ENCODE measurements around the gene KRTAP16-1. TPM values are rescaled to one million over a fixed set of nuclear protein-coding genes. Genes with fewer than 3 reads are reported as not detected.

The KRTAP16-1 gene
- total RNA-seq, 1 experiment from 2014 or later, result not detected

DNA sequence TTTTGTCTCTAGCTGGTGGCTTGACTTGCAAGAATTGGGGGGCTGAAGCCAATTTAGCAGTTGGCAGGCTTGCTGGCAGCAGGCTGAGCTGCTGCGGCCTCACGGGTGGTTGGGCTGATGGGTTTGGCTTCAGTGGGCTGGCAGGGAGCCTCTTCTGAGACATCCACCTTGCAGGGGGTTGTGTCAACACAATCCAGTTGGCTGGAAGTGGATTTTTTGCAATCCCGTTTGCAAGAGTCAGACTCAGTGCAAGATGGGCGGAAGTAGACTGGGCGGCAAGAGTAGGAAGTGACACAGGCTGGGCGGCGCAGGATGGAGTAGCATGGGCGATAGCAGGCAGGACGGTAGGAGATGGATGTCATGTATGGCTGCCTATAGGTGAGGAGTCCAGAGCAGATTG, 1.5 kb downstream of the KRTAP16-1 start:
- BruUV-seq (replicated peaks), result no TSS peak

DNA sequence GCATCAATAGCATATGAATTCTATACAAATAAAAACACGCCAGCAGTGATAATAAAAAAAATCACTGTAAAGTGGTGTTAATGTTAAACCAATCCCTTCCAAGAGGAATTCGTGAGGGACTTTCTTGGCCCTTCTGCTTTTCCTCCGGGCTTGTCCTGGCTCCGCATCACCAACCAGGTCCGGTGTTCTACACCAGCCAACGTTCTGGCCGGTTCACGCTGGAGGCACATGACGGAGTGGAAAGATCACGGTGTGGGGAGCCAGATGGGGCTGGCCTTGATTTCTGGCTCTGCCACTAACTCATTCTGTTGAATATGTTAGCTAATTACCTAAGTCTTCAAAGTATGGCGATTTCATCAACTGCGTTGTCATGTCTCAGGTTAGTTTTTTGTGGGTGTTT, 5.0 kb downstream of the KRTAP16-1 start:
- BruUV-seq (replicated peaks), result no TSS peak
- CTCF ChIA-PET, result no interaction called here
- Histone ChIP-seq H3K4me2 (no peak overlapping the region), H3K9me2 (ENCODE audit: insufficient read depth) (no peaks in the 10 kb centered on the region), H3K4me1 (replicated peaks; ENCODE audit: insufficient read depth) (no peaks in the 10 kb centered on the region), H3K4me3 (no peak overlapping the region), H4K20me1 (ENCODE audit: insufficient read depth) (no peaks in the 10 kb centered on the region), H3K9me3 (ENCODE audit: insufficient read depth, low read depth) (no peaks in the 10 kb centered on the region), H2AFZ (no peak overlapping the region), H3K27ac (no peak overlapping the region), H3K36me3 (ENCODE audit: low read depth) (no peaks in the 10 kb centered on the region), H3K27me3 (ENCODE audit: insufficient read depth, low read depth) (no peaks in the 10 kb centered on the region), H3K79me2 (ENCODE audit: low read depth) (no peaks in the 10 kb centered on the region), H3F3A (ENCODE audit: insufficient read depth, low read depth) (no peaks in the 10 kb centered on the region)
- TF ChIP-seq, protein P1, sequence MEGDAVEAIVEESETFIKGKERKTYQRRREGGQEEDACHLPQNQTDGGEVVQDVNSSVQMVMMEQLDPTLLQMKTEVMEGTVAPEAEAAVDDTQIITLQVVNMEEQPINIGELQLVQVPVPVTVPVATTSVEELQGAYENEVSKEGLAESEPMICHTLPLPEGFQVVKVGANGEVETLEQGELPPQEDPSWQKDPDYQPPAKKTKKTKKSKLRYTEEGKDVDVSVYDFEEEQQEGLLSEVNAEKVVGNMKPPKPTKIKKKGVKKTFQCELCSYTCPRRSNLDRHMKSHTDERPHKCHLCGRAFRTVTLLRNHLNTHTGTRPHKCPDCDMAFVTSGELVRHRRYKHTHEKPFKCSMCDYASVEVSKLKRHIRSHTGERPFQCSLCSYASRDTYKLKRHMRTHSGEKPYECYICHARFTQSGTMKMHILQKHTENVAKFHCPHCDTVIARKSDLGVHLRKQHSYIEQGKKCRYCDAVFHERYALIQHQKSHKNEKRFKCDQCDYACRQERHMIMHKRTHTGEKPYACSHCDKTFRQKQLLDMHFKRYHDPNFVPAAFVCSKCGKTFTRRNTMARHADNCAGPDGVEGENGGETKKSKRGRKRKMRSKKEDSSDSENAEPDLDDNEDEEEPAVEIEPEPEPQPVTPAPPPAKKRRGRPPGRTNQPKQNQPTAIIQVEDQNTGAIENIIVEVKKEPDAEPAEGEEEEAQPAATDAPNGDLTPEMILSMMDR (conservative IDR thresholded peaks at IDR 0.05), result no peak
- TF ChIP-seq EZH2 (IDR thresholded peaks at IDR 0.05; ENCODE audit: low read depth), result no peak
- DNase-seq, result no peak
- intact Hi-C loops (cut with micrococcal nuclease; ENCODE audit: unreplicated experiment), result no loop called here
- POLR2A ChIA-PET (ENCODE audit: unreplicated experiment), result no interaction called here

More for the DNA sequence above, 1.5 kb downstream of the KRTAP16-1 start:
- Histone ChIP-seq H4K20me1 (ENCODE audit: insufficient read depth) (no peaks in the 10 kb centered on the region), H3K4me1 (replicated peaks; ENCODE audit: insufficient read depth) (no peaks in the 10 kb centered on the region), H3F3A (ENCODE audit: insufficient read depth, low read depth) (no peaks in the 10 kb centered on the region), H3K9me3 (ENCODE audit: insufficient read depth, low read depth) (no peaks in the 10 kb centered on the region), H3K27ac (no peak overlapping the region), H2AFZ (no peak overlapping the region), H3K9me2 (ENCODE audit: insufficient read depth) (no peaks in the 10 kb centered on the region), H3K4me2 (no peak overlapping the region), H3K79me2 (ENCODE audit: low read depth) (no peaks in the 10 kb centered on the region), H3K27me3 (ENCODE audit: insufficient read depth, low read depth) (no peaks in the 10 kb centered on the region), H3K36me3 (ENCODE audit: low read depth) (no peaks in the 10 kb centered on the region), H3K4me3 (no peak overlapping the region)
- ChIA-PET POLR2A (ENCODE audit: unreplicated experiment) (no interaction called here), CTCF (no interaction called here)
- DNase-seq, result no peak
- intact Hi-C loops (cut with micrococcal nuclease; ENCODE audit: unreplicated experiment), result no loop called here
- TF ChIP-seq EZH2 (IDR thresholded peaks at IDR 0.05; ENCODE audit: low read depth), result no peak
- TF ChIP-seq, protein P1 (conservative IDR thresholded peaks at IDR 0.05), result no peak

DNA sequence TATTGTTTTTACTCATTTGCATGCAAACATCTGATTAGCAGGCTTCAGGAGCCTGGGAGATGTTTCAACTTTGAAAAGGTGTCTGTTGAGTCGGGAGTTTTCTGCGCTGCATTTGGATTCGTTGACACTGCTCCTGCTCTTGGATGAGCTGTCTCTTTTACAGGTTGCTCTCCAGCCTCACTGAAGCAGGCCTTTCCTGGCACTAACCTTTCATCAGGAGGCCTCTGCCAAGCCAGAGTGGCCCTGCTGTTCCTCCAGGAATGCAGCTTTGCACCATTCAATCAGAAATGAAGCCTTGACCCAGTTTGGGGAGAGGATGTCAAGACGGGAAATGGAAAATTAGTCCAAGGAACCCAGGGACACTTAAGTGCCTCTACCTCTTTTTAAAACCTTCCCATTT, 6.1 kb downstream of the KRTAP16-1 start:
- Histone ChIP-seq H2AFZ (no peak overlapping the region), H3K79me2 (ENCODE audit: low read depth) (no peaks in the 10 kb centered on the region), H3F3A (ENCODE audit: insufficient read depth, low read depth) (no peaks in the 10 kb centered on the region), H3K27me3 (ENCODE audit: insufficient read depth, low read depth) (no peaks in the 10 kb centered on the region), H3K36me3 (ENCODE audit: low read depth) (no peaks in the 10 kb centered on the region), H3K4me1 (replicated peaks; ENCODE audit: insufficient read depth) (no peaks in the 10 kb centered on the region), H3K9me2 (ENCODE audit: insufficient read depth) (no peaks in the 10 kb centered on the region), H3K4me3 (no peak overlapping the region), H3K4me2 (no peak overlapping the region), H4K20me1 (ENCODE audit: insufficient read depth) (no peaks in the 10 kb centered on the region), H3K9me3 (ENCODE audit: insufficient read depth, low read depth) (no peaks in the 10 kb centered on the region), H3K27ac (no peak overlapping the region)
- ChIA-PET POLR2A (ENCODE audit: unreplicated experiment) (interaction anchor here (0.5 kb wide), 1 partner anchor 469 kb away, joined by 3 read pairs; no protein-coding TSS in a partner anchor), CTCF (no interaction called here)
- BruUV-seq (replicated peaks), result no TSS peak
- no peak for TF ChIP-seq EZH2 (IDR thresholded peaks at IDR 0.05; ENCODE audit: low read depth)
- TF ChIP-seq, protein P1 (conservative IDR thresholded peaks at IDR 0.05), result no peak
- no peak for DNase-seq
- intact Hi-C loops (cut with micrococcal nuclease; ENCODE audit: unreplicated experiment), result no loop called here

Data from PC-9 (cell line).